Mucosa of gallbladder (tissue), 1 donor: Measurements from ENCODE around the gene SYNJ2. TPM values are rescaled to one million over a fixed set of nuclear protein-coding genes. Genes with fewer than 3 reads are reported as not detected.
A peak's percentile ranks its signal among the peaks of the same experiment; 100 is the strongest.

Source experiments
- DNase-seq: peaks from one replicate; pipeline ENCODE4 v3.0.0-alpha.2; 2020; ENCODE audit warnings: low spot score
- total RNA-seq: library from RNA; stranded (reverse); gene quantifications from one replicate; pipeline ENCODE4 v1.2.1, GENCODE V29; 2021
- donor health status: DM: no; HTN: no; CAD: no.

SYNJ2 gene
- total RNA-seq, 1 donor from 2014 or later: 26.8 TPM

GRCh38 chr6:158118886-158119285 lies 137.2 kb downstream of the SYNJ2 start:
- DNase-seq: no peak

GRCh38 chr6:158121335-158121734 lies 139.7 kb downstream of the SYNJ2 start:
- no peak for DNase-seq

- no peak for DNase-seq
These were observed 140.4 kb downstream of the SYNJ2 start for GRCh38 chr6:158122048-158122447.

- DNase-seq: no peak
These were observed 142.6 kb downstream of the SYNJ2 start for GRCh38 chr6:158124288-158124687.

GRCh38 chr6:158125271-158125670 lies 143.6 kb downstream of the SYNJ2 start:
- no peak for DNase-seq

GRCh38 chr6:158131926-158132325 lies 150.3 kb downstream of the SYNJ2 start:
- DNase-seq: no peak

GRCh38 chr6:158142789-158143188 lies 161.1 kb downstream of the SYNJ2 start:
- peak; percentile 68 for DNase-seq

- no peak for DNase-seq
These were observed 162.0 kb downstream of the SYNJ2 start for GRCh38 chr6:158143700-158144099.

Other genes with a start within 250 kb of the SYNJ2 start
- 56.7 TPM for gene SNX9, start 158.6 kb upstream of the SYNJ2 start, total RNA-seq
- 16.6 TPM for gene SERAC1, start 186.4 kb downstream of the SYNJ2 start, total RNA-seq
- 31.5 TPM for gene GTF2H5, start 186.5 kb downstream of the SYNJ2 start, total RNA-seq